Stimulated activated CD4-positive, alpha-beta T cell treated with anti-CD3 and anti-CD28 coated beads, Interleukin-15, amount 100 ng/mL, for 48 hours (primary cell): ENCODE measurements around the gene ERP44.
"Not testable (repeated sequence)": the region's sequence is repeated elsewhere in the genome, so short reads cannot be mapped to it uniquely, and the experiment has no call there.

Experiments used
- DNase-seq, 2 donors: peaks; one replicate each; pipeline ENCODE4 v3.0.0-alpha.2; 2020; ENCODE audit warnings: low read depth in 2 of 2

Gene ERP44

GRCh38 chr9:100098887-100099721 is at the start of gene ERP44, which contains the start of gene INVS:
ERP44 (minus strand) TSS chr9:100099000; CDS start chr9:100098840, 160 bp downstream.
INVS (plus strand) TSS chr9:100099243; CDS start chr9:100104522, 5,279 bp downstream.
- DNase-seq: peak; percentile 96 to 97

DNA sequence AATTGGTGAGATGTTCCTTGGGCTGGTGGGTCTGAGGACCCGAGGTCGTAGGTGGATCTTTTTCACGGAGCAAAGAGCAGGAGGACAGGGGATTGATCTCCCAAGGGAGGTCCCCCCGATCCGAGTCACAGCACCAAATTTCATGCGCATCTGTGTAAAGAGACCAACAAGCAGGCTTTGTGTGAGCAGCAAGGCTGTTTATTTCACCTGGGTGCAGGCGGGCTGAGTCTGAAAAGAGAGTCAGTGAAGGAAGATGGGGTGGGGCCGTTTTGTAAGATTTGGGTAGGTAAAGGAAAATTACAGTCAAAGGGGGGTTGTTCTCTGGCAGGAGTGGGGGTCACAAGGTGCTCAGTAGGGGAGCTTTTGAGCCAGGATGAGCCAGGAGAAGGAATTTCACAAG is 47.2 kb upstream of the ERP44 start:
- not testable (repeated sequence) for DNase-seq

- not testable (repeated sequence) for DNase-seq
These were observed 46.6 kb upstream of the ERP44 start for GRCh38 chr9:100145167-100145934.

DNA sequence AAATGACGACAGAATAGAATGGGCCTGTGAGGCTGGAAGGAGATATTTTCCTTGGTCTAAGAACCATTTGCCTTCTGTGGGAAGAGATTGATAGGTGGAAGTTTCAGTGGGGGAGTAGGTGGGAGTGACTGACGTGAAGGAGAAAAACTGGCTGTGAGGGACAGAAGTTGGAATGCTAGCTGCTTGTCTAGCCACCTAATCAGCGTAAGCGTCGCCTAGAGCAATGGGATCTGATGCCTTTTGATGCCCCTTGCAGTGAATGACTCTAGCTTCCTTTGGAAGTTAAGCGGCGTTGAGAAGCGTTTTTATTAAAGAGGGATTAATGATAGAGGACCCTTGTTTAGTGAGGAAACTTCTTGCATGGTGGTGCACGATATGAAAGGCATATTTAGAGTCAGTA is 43.1 kb upstream of the ERP44 start:
- not testable (repeated sequence) for DNase-seq

GRCh38 chr9:100140303-100140702 is 41.5 kb upstream of the ERP44 start:
- DNase-seq: not testable (repeated sequence)

- not testable (repeated sequence) for DNase-seq
These were observed 38.0 kb upstream of the ERP44 start for GRCh38 chr9:100136799-100137198.

DNA sequence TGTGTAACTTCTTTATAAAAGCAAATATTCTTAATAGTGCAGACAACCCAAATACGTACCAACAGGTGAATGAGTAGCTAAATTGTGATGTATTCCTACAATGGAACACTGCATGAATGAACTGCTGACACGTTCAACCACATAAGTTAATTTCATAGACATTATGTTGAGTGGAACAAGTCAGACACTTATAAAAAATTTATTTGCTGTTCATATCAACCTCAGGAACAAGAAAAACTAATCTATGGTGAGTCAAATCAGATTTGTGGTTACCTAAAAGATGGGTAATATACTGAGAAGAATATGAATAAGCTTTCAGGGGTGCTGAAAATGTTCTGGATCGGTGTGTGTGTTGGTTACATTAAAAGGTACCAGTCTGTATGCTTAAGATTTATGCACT is 35.9 kb upstream of the ERP44 start:
- DNase-seq: no peak

DNA sequence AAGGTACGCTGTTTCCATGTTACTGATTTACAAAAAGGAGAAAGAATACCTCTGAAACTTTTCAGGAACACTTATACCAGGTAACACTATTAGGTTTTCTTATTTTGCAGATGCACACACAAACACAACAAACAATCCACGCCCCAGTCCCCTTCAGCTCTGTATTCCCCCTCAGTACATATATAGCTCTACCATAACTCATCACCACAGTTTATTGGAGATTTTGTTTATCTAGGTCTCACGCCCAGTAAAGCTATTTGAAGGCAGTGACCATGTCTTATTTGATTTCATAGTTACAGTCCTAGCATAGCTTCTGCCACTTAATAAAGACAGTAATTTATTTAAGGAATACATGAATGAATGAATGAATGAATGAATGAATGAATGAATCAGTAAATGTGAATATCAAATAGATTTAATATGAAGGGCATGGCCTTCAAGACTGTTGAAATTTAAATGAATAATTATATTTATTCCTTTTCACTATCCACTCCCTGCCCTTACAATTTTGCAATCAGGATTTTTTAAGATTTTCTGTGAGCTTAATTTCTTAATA is 33.2 kb upstream of the ERP44 start:
- DNase-seq: no peak

GRCh38 chr9:100131216-100131615 is 32.4 kb upstream of the ERP44 start:
- no peak for DNase-seq

- no peak for DNase-seq
These were observed 31.0 kb upstream of the ERP44 start for GRCh38 chr9:100129772-100130171.

DNA sequence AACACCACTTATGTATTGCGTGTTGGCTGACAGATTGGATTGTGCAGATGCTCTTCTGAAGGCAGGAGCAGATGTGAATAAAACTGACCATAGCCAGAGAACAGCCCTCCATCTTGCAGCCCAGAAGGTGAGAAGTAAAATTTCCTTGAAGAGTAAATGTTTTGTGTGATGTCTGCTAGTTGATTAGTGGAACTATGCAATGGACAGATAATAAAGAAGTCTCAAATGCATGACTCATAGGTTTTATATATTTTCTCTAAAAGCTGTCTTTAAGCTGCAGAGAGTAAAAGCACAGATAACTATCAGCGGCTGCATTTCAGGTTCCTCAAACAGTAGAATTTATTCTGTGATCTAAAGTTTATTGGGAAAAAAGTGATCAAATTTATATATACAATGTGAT is 27.6 kb upstream of the ERP44 start:
- DNase-seq: no peak

- DNase-seq: no peak
These were observed 27.1 kb upstream of the ERP44 start for GRCh38 chr9:100125910-100126309.

GRCh38 chr9:100125236-100125635 is 26.4 kb upstream of the ERP44 start:
- DNase-seq: no peak

DNA sequence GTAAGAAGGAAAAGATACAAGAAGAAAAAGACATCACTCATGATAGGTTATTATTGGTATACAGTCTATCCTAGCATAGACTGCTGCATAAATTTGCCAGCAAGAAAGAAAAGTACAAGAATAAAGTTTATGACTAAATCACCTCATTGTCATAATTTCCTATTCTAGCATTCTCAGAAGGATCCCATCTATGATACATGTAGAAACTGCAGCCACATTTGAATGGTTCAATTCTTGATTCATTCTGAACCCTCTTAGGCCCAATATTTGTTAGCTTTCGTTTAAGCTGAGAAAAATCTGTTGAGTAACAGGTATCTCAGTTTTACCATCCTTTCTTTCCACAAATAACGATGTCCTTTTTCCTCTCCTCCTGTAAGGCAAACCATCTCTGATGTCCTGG is 21.5 kb upstream of the ERP44 start:
- DNase-seq: no peak

- DNase-seq: no peak
These were observed 18.5 kb upstream of the ERP44 start for GRCh38 chr9:100117316-100117715.

- DNase-seq: no peak
These were observed 14.0 kb upstream of the ERP44 start for GRCh38 chr9:100112677-100113336.

DNA sequence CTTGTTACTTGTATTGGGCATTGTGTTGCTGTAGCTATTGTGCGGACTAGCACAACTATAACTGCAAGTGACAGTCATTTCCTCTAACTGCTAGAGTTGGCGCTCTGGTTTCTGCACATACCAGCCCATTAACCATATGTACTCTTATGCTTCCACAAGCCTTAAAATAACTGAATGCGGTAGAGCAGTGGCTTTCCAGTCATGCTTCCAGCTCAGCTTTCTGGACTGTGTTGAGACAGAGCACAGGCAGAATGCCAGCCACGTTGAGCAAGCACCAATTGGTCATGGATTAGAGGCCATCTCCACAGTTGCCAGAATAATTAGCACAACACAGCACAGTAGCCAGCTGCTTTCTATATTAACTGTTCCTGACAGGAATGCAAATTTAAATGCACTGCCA is 12.4 kb upstream of the ERP44 start:
- no peak for DNase-seq

- DNase-seq: no peak
These were observed 9.8 kb upstream of the ERP44 start for GRCh38 chr9:100108559-100108958.

GRCh38 chr9:100106616-100107015 is 7.8 kb upstream of the ERP44 start:
- DNase-seq: no peak

GRCh38 chr9:100105861-100106260 is 7.1 kb upstream of the ERP44 start:
- DNase-seq: no peak

- no peak for DNase-seq
These were observed 5.5 kb upstream of the ERP44 start for GRCh38 chr9:100104314-100104713.

- DNase-seq: no peak
These were observed 2.8 kb upstream of the ERP44 start for GRCh38 chr9:100101608-100102007.
